ENCODE results near the gene CISD1. TPM values are rescaled to one million over a fixed set of nuclear protein-coding genes. Genes with fewer than 3 reads are reported as not detected.
"Not testable (repeated sequence)": the region's sequence is repeated elsewhere in the genome, so short reads cannot be mapped to it uniquely, and the experiment has no call there.

CISD1 gene
- total RNA-seq, 1 donor from 2014 or later = 23.7 TPM

- Histone ChIP-seq H3K27ac (no peak overlapping the region), H3K4me1 (peaks cover 6% of the 10 kb centered on the region), H3K9me3 (no peaks in the 10 kb centered on the region), H3K36me3 (peaks cover 12% of the 10 kb centered on the region), H3K27me3 (no peaks in the 10 kb centered on the region), H3K4me3 (no peak overlapping the region)
- intact Hi-C loops (cut with DNase I) = no loop called here
- TF ChIP-seq CTCF (IDR thresholded peaks at IDR 0.05) = no peak
- ATAC-seq (no peak), DNase-seq (no peak)
Measured at GRCh38 chr10:58237014-58237834, 31.7 kb upstream of the CISD1 start.

- no peak for DNase-seq
- H3K27me3 ChIP-seq = no peaks in the 10 kb centered on the region
- intact Hi-C loops (cut with DNase I) = no loop called here
- TF ChIP-seq CTCF (IDR thresholded peaks at IDR 0.05) = no peak
- no peaks in the 10 kb centered on the region for H3K9me3 ChIP-seq
- no peak overlapping the region for H3K4me3 ChIP-seq
- no peak for ATAC-seq
- H3K36me3 ChIP-seq = peaks cover 12% of the 10 kb centered on the region
- no peak overlapping the region for H3K27ac ChIP-seq
- peaks cover 6% of the 10 kb centered on the region for H3K4me1 ChIP-seq
Measured at GRCh38 chr10:58239561-58240169, 29.3 kb upstream of the CISD1 start.

- ATAC-seq (no peak), DNase-seq (no peak)
- TF ChIP-seq CTCF (IDR thresholded peaks at IDR 0.05) = no peak
- Histone ChIP-seq H3K27me3 (no peaks in the 10 kb centered on the region), H3K4me1 (peaks cover 6% of the 10 kb centered on the region), H3K27ac (no peak overlapping the region), H3K9me3 (no peaks in the 10 kb centered on the region), H3K4me3 (no peak overlapping the region), H3K36me3 (peaks cover 7% of the 10 kb centered on the region)
- intact Hi-C loops (cut with DNase I) = no loop called here
Measured at GRCh38 chr10:58240531-58240930, 28.4 kb upstream of the CISD1 start.

- intact Hi-C loops (cut with DNase I) = no loop called here
- ATAC-seq (no peak), DNase-seq (no peak)
- Histone ChIP-seq H3K27ac (no peak overlapping the region), H3K4me1 (peaks cover 6% of the 10 kb centered on the region), H3K4me3 (no peak overlapping the region), H3K36me3 (peaks cover under 1% of the 10 kb centered on the region), H3K27me3 (no peaks in the 10 kb centered on the region), H3K9me3 (no peaks in the 10 kb centered on the region)
- TF ChIP-seq CTCF (IDR thresholded peaks at IDR 0.05) = no peak
Measured at GRCh38 chr10:58241346-58241745, 27.6 kb upstream of the CISD1 start.

GRCh38 chr10:58243269-58243668 is 25.7 kb upstream of the CISD1 start:
- Histone ChIP-seq H3K9me3 (no peaks in the 10 kb centered on the region), H3K4me1 (peaks cover 6% of the 10 kb centered on the region), H3K4me3 (no peak overlapping the region), H3K27me3 (no peaks in the 10 kb centered on the region), H3K36me3 (no peaks in the 10 kb centered on the region), H3K27ac (no peak overlapping the region)
- intact Hi-C loops (cut with DNase I) = no loop called here
- TF ChIP-seq CTCF (IDR thresholded peaks at IDR 0.05) = no peak
- DNase-seq (no peak), ATAC-seq (no peak)

- H3K9me3 ChIP-seq = not testable (repeated sequence)
Measured at GRCh38 chr10:58243801-58244200, 25.2 kb upstream of the CISD1 start.

GRCh38 chr10:58244242-58244641 is 24.7 kb upstream of the CISD1 start:
- H3K9me3 ChIP-seq; DNase-seq; H3K27ac ChIP-seq; H3K36me3 ChIP-seq; intact Hi-C loops (cut with DNase I); H3K27me3 ChIP-seq; H3K4me3 ChIP-seq; ATAC-seq; H3K4me1 ChIP-seq: not testable (repeated sequence)

More at GRCh38 chr10:58243801-58244200, 25.2 kb upstream of the CISD1 start:
- H3K27ac ChIP-seq; H3K4me3 ChIP-seq; ATAC-seq; intact Hi-C loops (cut with DNase I); H3K27me3 ChIP-seq; DNase-seq; H3K4me1 ChIP-seq; H3K36me3 ChIP-seq: not testable (repeated sequence)

GRCh38 chr10:58244666-58245065 is 24.3 kb upstream of the CISD1 start:
- H3K27me3 ChIP-seq; H3K27ac ChIP-seq; intact Hi-C loops (cut with DNase I); H3K4me3 ChIP-seq; H3K9me3 ChIP-seq; DNase-seq; H3K4me1 ChIP-seq; ATAC-seq; H3K36me3 ChIP-seq: not testable (repeated sequence)

All from upper lobe of right lung (tissue), 1 donor.